HepG2 (cell line): ENCODE data around the gene TOLLIP. TPM values are rescaled to one million over a fixed set of nuclear protein-coding genes. Genes with fewer than 3 reads are reported as not detected.

Experiments
- REPIN1 ChIP-seq: sonication (generic); formaldehyde crosslinking; IDR thresholded peaks from 2 replicates; pipeline ENCODE4 v1.8.0; 2022; ENCODE audit warnings: missing genetic modification reagents, low read depth, mild to moderate bottlenecking, borderline replicate concordance
- ZNF160 ChIP-seq: sonication (generic); formaldehyde crosslinking; IDR thresholded peaks from 2 replicates; pipeline ENCODE4 v1.8.0; 2022; ENCODE audit warnings: mild to moderate bottlenecking, inconsistent platforms, missing genetic modification reagents
- ZNF530 ChIP-seq: sonication (generic); formaldehyde crosslinking; IDR thresholded peaks from 2 replicates; pipeline ENCODE4 v1.5.0; 2020; ENCODE audit warnings: low read depth, mild to moderate bottlenecking, missing genetic modification reagents
- ZNF687 ChIP-seq: sonication (generic); formaldehyde crosslinking; IDR thresholded peaks from 2 replicates; pipeline ENCODE4 v1.5.1; 2020; ENCODE audit warnings: mild to moderate bottlenecking, missing genetic modification reagents, moderate library complexity
- ZNF709 ChIP-seq: sonication (generic); formaldehyde crosslinking; IDR thresholded peaks from 2 replicates; pipeline ENCODE4 v1.5.0; 2020; ENCODE audit warnings: mild to moderate bottlenecking, missing genetic modification reagents
- ZSCAN25 ChIP-seq: sonication (generic); formaldehyde crosslinking; IDR thresholded peaks from 2 replicates; pipeline ENCODE4 v1.8.0; 2022; ENCODE audit warnings: mild to moderate bottlenecking, missing genetic modification reagents
- polyA plus RNA-seq, 8 experiments: library from polyadenylated mRNA; depleted of rRNA in 3 of 8; stranded (reverse) in 7 of 8; unstranded in 1 of 8; fragments of >200 nt; fragmentation: Illumina TruSeq in 4 of 8; extraction: Trizol in 4 of 8; gene quantifications; 2 replicates each; pipeline versions ENCODE4 v1.2.1 to v1.2.3, GENCODE V29; 2011 to 2016; ENCODE audit warnings: low read depth in 4 of 8, missing spikeins in 1 of 8, mixed read lengths in 1 of 8; ENCODE audit not compliant: insufficient read depth in 1 of 8
- total RNA-seq, 5 experiments: library from RNA; depleted of rRNA; stranded (reverse); fragments of >200 nt; fragmentation: Illumina TruSeq; extraction: Trizol; gene quantifications; 2 replicates each; pipeline ENCODE4 v1.2.3, GENCODE V29; 2016; ENCODE audit warnings: low read depth in 1 of 5
- TF ChIP-seq, protein P1 (sequence below): sonication (generic); formaldehyde crosslinking; IDR thresholded peaks from one replicate; pipeline ENCODE4 v1.5.1; 2020; ENCODE audit warnings: mild to moderate bottlenecking, missing genetic modification reagents; ENCODE audit errors: not compliant biosample characterization

TOLLIP gene
- total and polyA plus RNA-seq, 2 of the 13 experiments (the other 11 are each of a cell fraction or from before 2014, with no cell fraction given): 25.9 to 47.5 TPM

DNA sequence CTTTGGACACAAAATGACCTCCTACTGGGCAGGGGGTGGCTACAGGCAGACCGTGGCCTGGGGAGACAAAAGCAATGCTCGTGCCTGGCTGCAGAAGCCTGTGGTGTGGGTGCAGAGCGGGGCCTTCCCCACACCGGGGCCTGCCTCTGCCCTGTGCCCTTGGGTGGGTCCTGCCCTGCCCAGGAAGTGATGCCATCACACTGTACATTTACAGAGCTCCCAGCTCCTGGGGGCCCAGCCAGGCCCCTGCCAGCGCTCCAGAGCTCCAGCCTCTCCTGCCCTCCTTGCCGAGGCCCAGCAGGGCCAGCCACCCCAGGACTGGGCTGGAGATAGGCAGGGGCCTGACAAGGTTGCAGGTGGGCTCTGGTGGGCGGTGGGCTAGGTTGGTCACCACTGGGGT lies 46.4 kb downstream of the TOLLIP start (continued):
- TF ChIP-seq ZNF687 (CRISPR knock-in tag): peak; percentile 33; the same call in 1 of the 2 replicates
- TF ChIP-seq, protein P1, sequence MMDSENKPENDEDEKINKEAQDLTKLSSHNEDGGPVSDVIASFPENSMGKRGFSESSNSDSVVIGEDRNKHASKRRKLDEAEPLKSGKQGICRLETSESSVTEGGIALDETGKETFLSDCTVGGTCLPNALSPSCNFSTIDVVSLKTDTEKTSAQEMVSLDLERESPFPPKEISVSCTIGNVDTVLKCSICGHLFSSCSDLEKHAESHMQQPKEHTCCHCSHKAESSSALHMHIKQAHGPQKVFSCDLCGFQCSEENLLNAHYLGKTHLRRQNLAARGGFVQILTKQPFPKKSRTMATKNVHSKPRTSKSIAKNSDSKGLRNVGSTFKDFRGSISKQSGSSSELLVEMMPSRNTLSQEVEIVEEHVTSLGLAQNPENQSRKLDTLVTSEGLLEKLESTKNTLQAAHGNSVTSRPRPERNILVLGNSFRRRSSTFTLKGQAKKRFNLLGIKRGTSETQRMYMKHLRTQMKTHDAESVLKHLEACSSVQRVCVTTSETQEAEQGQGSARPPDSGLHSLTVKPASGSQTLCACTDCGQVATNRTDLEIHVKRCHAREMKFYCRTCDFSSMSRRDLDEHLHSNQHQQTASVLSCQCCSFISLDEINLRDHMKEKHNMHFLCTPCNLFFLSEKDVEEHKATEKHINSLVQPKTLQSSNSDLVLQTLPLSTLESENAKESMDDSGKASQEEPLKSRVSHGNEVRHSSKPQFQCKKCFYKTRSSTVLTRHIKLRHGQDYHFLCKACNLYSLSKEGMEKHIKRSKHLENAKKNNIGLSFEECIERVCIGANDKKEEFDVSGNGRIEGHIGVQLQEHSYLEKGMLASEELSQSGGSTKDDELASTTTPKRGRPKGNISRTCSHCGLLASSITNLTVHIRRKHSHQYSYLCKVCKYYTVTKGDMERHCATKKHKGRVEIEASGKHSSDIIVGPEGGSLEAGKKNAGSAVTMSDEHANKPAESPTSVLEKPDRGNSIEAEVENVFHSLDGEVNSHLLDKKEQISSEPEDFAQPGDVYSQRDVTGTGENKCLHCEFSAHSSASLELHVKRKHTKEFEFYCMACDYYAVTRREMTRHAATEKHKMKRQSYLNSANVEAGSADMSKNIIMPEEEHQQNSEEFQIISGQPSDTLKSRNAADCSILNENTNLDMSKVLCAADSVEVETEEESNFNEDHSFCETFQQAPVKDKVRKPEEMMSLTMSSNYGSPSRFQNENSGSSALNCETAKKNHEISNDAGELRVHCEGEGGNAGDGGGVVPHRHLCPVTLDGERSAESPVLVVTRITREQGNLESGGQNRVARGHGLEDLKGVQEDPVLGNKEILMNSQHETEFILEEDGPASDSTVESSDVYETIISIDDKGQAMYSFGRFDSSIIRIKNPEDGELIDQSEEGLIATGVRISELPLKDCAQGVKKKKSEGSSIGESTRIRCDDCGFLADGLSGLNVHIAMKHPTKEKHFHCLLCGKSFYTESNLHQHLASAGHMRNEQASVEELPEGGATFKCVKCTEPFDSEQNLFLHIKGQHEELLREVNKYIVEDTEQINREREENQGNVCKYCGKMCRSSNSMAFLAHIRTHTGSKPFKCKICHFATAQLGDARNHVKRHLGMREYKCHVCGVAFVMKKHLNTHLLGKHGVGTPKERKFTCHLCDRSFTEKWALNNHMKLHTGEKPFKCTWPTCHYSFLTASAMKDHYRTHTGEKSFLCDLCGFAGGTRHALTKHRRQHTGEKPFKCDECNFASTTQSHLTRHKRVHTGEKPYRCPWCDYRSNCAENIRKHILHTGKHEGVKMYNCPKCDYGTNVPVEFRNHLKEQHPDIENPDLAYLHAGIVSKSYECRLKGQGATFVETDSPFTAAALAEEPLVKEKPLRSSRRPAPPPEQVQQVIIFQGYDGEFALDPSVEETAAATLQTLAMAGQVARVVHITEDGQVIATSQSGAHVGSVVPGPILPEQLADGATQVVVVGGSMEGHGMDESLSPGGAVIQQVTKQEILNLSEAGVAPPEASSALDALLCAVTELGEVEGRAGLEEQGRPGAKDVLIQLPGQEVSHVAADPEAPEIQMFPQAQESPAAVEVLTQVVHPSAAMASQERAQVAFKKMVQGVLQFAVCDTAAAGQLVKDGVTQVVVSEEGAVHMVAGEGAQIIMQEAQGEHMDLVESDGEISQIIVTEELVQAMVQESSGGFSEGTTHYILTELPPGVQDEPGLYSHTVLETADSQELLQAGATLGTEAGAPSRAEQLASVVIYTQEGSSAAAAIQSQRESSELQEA (CRISPR knock-in tag): no peak
- 0 out of 2 replicates have a peak, but pooled peaks have one; percentile 37 for TF ChIP-seq ZNF709
- TF ChIP-seq REPIN1 (CRISPR knock-in tag): no peak
- 0 out of 2 replicates have a peak, but pooled peaks have one; percentile 2 for TF ChIP-seq ZSCAN25 (CRISPR knock-in tag)
- 0 out of 2 replicates have a peak, but pooled peaks have one; percentile 15 for TF ChIP-seq ZNF160
- TF ChIP-seq ZNF530 (CRISPR knock-in tag): no peak
- TF ChIP-seq, all 625 proteins: peak for 8
